ENCODE measurements around the gene LUZP1.

DNA sequence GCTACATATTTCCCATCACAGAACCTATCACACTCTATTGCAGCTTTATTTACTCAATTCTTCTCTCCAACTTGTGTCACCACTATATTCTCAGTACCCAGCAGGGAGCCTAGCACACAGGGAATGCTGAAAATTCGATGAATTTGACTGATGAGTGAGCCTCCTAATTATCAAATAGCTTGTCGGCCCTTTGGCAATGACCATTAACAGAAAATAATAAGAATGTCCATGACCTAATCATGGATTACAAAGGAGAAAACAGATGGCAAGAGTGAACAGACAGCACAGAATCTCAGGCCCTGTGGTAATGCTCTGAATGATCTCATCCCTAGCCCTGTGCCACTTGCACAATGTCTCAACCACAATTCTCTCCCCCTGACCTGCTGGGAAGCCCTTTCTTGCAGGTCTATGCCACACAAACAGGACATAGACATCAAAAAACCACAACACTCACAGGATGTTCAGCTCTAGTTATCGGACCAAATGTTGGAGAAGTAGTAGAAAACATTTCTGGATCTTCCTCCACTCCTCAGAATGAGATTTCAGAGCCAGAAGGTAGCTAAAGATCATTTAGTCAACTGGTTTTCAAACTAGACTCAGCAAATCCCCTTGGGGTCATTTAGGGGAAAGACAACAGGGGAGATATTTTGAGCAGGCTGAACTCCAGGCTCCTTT is 68.4 kb downstream of the LUZP1 start:
- TF ChIP-seq POLR2AphosphoS5 (IDR thresholded peaks at IDR 0.05; ENCODE audit: low read depth, low read length) (no peak), TAF1 (IDR thresholded peaks at IDR 0.05; ENCODE audit: borderline replicate concordance, low read depth, low read length) (no peak), POLR2A (IDR thresholded peaks at IDR 0.05; ENCODE audit: low read depth, low read length) (no peak)

All from GM12892 (cell line).